ENCODE results near the gene PTH1R.

The PTH1R gene

DNA sequence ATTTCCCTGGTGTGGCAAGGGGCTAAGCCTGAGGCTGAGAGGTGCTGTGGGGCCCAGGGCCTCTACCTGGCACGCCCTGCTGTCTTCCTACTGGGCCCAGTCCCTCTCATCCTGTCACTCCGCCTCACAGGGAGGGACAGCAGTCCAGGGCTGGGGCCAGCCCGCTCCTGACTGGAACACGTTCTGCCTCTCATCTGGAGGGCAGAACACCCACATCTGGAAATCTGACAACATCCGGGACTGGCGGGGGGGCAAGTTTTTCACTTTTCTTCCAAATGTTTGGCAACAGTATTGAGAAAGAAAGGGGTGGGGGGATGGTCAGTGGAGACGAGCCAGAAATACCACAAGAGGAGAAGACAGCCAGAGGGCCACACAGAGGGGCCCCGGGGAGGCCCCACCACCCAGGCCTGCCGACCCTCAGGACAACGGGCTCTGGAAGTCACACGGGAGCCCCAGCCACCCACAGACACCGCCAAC is 12.5 kb upstream of the PTH1R start:
- DNase-seq: no peak

DNA sequence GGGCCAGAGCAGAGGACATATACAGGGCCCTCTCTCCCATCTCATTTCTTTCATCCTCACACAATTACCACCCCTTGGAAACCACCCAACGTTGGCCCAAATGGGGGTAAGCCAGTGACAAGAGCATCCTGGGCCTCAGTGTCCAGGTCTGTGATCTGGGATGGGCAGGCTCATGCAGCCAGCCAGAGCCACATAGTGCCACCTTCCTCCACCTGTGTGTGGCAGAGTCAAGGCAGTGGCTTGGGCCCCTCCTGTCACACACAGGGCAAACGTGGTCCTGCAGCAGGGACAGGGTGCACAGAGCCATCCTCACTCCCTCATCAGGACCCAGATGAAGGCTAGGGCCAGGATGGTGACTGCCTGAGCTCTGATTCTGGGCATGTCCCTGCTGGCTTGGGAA is 12.0 kb upstream of the PTH1R start:
- DNase-seq: no peak

DNA sequence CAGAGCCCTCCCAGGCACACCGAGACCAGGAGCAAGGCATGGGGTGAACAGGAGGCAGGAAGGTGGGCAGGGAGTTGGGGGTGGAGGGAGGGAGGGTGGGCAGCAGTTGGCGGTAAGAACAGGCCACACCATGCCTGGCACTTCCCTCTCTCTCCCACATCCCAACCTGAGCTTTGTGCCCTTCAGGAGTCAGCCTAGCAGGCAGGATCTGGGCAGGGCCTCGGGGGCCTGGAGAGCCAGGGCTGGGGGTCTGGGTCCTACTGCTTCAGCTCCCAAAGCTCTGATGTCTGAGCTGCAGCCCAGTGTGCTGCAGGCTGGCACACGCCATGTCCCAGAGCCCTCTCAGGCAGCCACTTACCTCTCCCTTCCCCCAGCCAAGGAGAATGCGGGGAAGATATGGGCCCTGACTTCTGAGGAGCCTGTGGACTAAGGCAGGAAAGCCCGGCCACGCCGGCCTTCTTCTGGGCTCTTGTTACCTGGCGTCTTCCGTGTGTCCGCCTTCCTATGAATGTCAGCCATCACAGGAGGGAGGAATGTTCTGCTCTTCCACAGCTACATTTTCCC is 11.4 kb upstream of the PTH1R start:
- no peak for DNase-seq

DNA sequence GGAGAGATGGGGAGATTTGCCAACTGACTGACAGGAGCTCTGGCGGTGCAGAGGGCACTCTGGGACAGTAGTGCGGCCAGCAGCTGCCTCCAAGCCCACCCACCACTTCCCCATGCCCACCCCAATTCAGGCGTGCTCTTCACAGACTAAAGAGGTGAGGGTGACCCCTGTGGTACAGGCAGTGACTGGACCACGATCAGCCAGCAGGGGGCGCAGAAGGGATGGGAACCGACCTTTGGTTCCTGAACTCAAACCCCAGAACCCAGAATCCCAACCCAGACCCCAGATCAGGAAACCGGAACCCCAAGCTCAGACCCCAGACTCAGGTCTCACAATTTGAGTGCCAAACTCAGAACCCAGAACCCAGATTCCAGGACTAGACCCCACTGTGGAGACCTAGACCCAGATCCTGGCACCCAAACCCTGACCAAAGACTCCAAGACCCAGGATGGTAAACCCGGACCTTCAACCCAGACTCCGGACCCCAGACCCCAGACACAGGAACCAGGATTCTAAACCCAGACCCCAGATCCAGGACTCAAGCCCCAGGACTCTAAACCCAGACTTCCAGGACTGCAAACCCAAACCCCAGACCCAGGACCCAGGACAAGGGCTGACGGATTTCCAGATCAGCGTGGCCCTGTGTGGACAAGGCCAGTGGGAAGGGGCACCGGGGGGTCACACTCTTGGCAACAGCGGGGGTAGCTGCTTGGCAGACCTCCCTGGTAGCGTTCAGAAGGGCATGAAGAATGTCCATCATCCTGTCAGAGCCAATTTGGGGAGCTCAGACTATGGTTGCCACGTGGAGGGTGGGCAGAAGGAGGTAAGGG is 10.6 kb upstream of the PTH1R start:
- peak; percentile 0 for DNase-seq

DNA sequence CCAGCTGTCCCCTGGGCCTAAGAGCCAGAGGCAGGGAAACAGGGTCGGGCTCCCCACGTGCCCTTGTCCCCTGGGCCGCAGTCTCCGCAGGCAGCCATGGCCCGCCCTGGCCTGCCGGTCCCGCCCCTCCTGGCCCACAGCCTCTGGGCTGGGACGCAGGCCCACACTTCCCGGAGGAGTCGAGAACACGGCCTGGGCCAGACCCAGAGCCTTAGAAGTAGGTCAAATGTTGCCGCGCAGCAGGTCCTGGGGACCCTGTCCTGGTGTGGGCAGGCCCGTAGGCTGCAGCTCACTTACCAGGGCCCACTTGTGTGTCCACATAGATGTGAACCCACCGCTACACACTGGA is 10.0 kb upstream of the PTH1R start:
- DNase-seq: no peak

DNA sequence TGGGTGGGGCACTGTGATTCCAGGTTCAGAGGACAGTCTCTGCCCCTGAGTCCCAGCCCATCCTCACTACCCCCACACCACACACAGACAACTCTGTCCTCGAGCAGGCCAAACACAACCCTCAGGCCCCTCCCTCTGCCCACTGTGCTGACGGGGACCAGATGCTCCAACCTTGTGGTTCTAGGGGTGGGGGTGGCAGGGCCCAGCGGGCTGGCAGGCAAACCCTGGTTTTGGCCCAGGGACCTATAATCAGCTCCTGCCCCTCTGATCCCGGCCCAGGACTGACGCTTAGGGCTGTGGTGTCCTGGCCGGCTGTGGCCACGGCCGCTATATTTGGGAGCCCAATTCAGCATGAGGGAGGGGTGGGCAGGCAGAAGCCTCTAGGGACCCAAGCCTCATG is 9.2 kb upstream of the PTH1R start:
- DNase-seq: no peak

DNA sequence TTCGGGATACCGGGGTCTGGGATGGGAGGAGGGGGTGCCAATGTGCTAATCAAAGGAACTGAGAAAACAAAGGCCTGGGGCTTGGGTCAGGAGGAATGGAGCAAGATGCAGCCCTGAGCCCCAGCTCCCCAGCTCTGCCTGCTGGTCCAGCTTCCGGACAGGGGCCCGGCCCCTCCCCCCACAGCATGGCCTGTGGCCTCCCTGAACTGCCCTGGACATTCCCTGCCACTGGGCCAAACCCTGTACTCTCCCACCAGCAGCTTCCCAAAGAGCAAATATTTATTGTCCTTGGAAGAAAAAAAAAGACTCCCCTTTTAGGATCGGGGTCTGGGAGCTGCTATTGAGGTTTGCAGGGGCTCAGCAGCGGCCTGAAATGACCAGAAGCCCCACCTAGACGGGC is 8.6 kb upstream of the PTH1R start:
- DNase-seq: no peak

DNA sequence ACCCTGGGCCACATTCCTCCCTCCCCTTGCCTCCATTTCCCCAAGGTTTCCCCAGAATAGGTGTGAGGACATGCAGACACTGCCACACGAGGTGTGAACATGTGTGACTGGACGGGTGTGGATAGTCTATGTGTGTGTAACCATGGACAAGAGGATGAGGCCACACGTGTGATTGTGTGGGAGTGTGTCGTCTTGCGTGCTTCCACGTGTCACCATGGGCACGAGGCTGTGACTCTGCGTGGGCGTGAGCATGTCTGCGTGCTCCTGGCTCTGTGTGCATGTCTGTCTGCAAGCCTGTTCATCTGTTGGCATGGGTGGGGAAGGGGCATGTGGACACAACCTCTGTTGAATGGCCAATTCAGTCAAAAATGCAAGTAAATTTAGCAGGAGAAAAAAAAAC is 8.1 kb upstream of the PTH1R start:
- no peak for DNase-seq

DNA sequence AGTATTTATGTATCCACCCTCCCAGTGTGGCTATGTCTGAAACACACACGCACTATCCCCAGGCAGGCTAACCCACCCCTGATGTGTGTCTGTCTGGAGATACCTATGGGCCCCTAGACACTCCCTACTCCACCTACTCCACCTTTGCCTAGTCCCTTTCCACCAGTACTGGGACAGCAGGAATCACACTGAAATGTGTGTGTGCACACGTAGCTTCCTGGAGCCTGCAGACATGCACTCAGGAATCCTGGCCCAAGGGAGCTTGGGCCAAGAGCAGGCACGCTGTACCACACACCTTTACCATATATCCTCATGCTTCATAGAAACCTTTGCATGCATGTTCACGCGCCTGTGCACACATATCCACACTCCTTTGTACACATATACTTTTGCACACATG is 6.9 kb upstream of the PTH1R start:
- DNase-seq: no peak

DNA sequence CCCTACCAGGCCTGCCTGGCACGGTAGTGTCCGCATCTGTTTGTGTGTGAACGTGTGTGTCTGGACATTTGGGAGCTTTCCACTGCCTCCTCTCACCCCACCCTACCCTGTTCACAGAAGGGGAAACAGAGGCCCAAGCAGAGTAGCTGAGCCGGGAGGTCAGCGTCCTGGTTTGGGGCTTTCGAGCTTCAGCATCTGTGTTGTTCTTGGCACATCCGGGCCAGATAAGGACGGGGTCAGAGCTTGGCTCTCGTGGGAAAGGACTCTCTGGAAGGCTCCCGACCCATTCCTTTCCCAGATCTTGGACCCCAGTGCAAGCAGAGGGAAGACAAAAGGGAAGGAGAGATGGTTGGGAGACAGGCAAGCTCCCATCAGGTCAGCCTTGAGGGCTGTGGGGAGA is 6.3 kb upstream of the PTH1R start:
- DNase-seq: no peak

DNA sequence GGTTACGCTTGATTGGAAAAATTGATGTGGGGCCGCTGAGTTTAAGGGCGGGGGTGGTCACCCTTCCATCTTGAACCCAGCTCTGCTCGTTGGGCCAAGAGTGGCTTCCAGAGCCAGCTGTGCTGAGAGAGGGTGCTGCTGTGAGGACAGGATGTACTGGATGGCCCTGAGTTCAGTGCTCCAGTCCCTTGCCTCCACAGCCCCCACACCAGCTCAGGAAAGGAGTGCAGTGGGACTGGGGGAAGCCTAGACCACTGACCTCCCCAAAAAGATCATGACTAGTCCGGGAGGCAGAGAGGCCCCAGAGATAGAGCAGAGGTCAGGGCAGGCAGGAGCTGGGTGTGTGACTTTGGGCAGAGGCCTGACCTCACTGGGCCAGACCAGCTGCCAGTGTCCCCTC is 4.0 kb upstream of the PTH1R start:
- no peak for DNase-seq

DNA sequence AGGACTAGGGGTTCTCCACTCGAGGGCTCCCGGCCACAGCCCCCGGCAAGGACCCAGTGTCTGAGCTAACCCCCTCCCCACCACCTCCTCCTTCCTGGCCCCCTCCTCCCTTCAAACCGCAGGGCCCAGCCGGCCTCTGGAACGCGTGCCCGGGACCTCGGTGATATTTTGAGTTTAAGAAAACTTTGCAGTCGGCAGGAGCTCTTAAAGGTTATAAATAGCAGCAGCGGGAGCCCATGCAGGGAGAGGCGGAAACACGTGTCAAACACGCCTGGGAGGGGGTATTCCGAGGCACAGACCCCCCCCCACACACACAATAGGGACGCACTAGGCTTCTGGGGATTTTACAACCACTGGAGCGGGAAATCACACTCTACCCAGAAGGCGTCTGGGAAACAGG is 3.1 kb upstream of the PTH1R start:
- DNase-seq: no peak

DNA sequence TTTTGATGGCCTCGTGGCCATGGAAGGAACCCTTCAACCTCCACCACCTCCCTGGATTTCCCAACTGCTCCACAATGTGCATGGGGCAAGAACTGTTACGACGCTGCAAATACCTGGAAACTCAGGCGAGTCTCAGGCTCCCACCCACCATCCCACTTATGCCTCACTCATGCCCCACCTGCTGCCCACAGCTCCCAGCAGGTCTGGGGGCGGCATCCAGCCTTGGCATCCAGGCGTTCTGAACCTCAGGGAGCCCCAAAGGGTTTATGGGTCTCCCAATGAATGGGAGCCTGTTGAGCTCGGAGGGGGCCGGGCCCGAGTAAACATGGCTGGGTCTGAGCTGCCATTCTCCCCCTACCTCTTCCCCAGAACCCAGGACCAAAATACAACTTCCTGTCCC is 2.0 kb upstream of the PTH1R start:
- no peak for DNase-seq

DNA sequence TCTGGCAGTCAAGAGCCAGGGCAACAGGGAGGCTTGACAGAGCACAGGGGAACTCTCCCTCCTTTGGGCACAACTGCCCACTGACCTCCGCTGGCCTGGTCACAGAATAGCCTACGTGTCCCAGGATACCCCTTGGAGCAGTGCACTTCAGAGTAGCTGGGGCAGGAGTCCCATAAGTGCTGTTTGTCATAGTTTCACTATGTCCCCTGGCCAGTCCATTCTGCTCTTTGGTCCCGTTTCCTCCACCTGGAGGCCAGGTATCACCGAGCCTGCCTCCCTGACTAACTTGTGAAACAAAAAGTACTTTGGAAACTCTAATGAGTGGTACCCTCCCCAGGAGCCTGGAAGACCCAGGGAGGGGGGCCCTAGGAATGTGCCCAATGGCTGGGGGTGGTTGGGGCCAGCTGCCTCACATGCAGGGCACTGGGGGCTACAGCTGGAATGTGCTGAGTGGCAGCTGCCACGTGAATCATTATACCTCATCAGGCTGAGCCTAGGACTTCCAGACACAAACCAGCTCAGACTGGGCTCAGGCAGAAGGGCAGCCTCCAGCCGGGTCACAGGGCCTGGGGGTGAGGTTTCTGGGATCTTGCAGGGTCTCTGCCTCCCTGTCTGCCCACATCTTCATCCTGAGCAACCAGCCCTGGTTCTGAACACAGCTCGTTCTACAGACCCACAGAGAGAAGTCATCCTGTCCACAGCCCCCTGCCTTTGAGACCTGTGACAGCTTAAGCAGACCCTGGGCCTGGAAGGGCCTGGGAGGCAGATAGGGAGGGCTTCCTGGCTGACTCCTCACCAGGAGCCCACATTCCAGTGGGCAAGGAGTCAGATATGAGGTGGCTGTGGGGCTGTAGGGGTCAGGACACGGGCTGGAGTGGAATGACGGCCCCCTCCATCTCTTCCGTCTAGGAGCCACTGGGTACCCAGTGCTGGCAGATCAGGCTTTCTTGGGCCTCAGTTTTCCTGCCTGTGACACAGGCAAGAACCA is 914 bp upstream of the PTH1R start:
- no peak for DNase-seq

DNA sequence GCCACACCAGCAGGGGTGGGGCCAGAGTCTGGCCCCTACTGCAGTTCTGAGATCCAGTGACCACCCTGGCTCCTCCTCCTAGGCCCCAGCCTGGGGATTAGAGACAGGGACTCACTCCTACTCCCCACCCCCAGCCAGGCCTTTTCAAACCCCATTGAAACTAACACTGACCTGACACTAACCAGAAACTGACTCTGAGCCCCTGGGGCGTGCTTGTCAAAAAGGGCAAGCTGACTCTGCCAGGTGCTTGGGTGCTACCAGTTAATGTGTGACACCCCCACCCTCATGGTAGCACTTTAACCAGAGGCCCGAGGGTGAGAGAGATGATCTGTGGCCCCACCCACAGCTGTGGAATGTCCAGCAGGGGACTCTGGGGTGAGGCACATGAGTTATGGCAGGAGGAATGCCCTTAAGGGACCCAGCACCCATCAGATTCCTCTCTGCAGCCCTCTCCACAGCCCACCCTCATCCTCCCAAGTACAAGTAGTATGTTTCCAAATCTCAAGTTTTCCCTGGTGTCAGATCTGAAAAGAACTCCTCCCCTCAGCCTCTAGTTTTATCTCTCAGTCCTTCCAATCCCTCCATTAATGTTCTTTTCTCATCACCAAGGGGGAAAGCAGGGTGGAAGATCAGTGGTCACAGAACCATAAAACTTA is 1.4 kb downstream of the PTH1R start:
- DNase-seq: no peak

DNA sequence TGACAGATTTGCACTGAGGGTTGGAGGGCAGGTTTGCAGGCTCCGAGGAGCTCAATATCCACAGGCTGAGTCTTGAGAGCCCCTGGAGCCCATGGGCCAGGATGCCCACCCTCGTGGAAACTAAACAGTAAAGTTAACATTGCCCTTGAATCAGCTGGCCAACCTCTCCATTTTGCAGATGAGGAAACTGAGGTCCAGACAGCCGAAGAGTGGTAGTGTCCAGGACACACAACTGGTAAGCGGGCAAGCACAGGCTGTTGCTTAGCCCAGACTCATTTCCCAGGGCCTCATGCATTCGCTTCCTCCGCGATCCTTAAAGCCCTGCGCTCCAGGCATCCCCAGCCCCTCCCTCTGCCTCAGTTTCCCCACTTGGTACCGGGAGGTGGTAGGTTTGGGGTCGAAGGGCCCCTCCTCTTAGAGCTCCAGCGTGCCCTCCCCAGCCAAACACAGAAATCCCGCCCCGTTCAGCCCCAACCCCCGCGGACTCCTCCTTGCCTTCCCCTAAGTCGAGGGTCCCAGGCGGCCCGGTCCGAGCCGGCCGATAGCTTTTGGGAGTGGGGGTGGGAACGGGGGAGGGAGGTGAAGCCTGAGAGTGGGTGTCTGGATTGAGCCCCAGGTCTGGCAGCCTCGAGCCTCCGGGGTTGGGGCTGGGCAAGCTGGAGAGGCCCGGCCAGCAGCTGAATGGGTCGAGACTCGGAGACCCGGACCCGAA is 3.5 kb downstream of the PTH1R start:
- no peak for DNase-seq

DNA sequence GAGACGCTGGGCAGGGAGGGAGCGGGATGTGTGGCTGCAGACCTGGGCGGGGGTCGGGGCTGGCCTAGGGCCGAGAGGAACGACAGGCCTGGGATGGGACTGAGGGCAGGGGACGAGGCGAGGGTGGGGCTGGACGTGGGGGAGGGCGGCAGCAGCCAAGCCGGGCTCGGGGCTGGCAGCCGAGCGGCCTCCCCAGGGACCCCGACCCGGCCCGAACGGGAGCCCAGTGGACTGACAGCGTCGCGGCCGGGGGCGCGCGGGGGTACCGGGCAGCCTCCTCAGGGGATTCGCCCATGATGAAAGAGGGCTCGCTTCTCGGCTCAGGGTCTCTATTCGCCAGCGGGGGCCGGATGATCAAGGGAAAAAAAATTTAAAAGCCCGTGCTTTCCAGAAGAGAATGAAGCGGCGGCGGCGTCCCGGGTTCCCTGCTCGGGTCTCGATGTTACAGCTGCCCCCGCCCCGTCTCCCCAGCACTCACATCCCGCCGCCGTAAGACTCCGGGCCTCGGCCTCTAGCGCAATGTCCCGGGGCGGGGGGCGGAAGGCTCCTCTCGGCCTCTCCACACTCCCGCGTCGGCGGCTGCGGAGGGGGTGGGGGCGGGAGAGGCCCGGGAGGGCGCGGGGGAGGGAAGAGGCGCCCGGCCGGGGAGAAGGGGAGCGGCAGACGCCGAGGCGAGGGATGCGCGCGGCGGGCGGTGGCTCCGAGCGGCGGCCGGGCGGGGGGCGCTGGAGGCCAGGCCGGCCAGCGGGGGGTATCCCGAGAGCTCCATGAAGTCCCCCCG is 4.3 kb downstream of the PTH1R start:
- no peak for DNase-seq

DNA sequence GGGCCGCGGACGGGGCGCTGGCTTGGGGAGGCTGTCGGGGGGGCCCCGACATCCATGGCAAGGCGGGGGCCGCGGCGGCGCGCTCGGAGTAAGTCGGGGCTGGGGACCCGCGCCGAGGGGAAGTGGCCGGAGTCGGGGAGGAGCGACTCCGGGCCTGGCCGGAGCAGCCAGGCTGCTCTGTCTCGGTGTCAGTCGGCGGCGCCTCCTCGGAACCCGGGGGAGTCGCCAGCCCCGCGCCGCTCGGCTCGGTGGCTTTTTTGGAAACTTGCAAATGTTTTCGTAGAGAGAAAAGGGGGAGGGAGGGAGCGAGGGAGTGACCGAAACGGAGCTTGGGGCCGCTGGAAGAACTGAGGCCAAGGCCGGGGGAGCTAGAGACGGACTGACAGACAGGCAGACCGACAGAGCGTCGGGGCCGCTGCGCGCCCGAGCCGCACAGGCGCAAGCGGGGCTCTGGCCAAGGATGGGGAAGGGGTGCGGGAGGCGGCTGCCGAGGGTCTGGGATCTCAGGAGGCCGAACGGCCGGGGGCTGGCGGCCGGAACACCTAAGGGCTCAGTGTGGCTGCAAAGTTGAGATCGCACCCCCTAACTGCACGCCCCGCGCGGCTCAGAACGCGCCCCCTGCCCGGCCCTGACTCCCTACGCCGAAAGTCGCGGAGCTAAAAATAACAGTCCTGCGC is 5.0 kb downstream of the PTH1R start:
- no peak for DNase-seq

DNA sequence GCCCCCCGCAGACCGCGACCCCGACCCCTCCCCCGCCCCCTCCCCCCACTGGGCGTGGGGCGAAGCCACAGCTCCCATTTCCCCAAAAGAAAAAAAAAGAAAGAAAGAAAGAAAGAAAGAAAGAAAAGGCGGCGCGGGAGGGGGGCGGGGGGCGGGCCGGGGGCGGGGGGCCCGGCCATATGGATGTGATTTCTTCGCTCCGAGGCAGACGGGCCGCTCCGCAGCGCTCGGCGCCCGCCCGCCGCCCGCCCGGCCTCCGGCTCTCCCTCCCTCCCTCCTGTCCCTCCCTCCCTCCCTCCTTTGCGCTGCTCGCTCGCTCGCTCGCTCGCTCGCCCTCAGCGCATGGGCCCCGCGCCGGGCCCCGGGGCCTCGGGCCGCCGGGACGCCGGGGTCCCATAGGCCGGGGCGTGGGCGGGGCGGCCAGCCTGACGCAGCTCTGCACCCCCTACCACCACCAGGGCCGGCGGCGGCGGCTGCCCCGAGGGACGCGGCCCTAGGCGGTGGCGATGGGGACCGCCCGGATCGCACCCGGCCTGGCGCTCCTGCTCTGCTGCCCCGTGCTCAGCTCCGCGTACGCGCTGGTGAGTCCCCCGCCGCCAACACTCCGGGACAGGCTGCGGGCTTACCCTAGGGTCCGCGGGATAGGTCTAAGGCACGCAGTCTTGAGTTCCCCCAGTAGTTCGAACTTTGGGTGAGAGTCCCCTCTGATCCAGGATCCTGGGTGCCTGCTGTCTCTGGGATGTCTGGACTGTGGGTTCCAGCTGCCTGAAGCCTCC is 5.7 kb downstream of the PTH1R start:
- no peak for DNase-seq

DNA sequence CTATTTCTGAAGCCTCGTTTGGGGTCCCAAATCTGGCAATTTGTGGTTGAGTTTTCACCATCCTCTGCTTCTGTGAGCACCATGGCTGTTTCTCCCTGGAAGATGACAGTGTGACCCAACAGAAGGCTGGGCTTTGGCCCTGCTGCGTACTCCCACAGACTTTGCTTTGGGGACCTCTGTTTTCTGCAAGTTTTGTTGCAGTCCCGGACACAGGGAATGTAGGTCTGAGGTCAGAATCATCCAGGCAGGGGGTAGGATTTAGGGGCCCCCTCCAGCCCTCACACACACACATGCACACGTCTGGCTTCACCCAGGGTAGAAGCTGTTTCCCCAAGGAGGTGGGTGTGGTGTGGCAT is 6.3 kb downstream of the PTH1R start:
- DNase-seq: no peak
